Vagina (tissue), 2 donors: ENCODE data around the gene LRMDA. TPM values are rescaled to one million over a fixed set of nuclear protein-coding genes. Genes with fewer than 3 reads are reported as not detected.

Experiments
- DNase-seq, 2 donors: peaks; one replicate each; pipeline ENCODE4 v3.0.0-alpha.2; 2017; ENCODE audit errors: extremely low spot score in 2 of 2
- H3K27ac ChIP-seq: fragments of 200-600 bp; sonication (generic); one replicate; pipeline ENCODE4 v1.5.1; 2019
- H3K27me3 ChIP-seq: fragments of 200-600 bp; sonication (generic); one replicate; pipeline ENCODE4 v1.5.1; 2019
- H3K36me3 ChIP-seq, 2 donors: fragments of 200-600 bp; sonication (generic); one replicate each; pipeline ENCODE4 v1.5.1; 2017 to 2019
- H3K4me1 ChIP-seq: fragments of 200-600 bp; sonication (generic); one replicate; pipeline ENCODE4 v1.5.1; 2019
- H3K4me3 ChIP-seq, 2 donors: fragments of 200-600 bp; sonication (generic); 1 replicate in 1 of 2; 2 replicates in 1 of 2; pipeline ENCODE4 v1.5.1; 2016 to 2019
- H3K9me3 ChIP-seq: fragments of 200-600 bp; sonication (generic); one replicate; pipeline ENCODE4 v1.5.1; 2019
- POLR2A ChIP-seq, 2 donors: fragments of 450-650 bp; IDR thresholded peaks; one replicate each; pipeline ENCODE4 v1.6.1; 2017; ENCODE audit warnings: antibody characterized with exemption in 2 of 2, mild to moderate bottlenecking in 2 of 2, moderate library complexity in 2 of 2
- POLR2AphosphoS5 ChIP-seq, 2 donors: sonication (generic); formaldehyde crosslinking; IDR thresholded peaks; one replicate each; pipeline ENCODE4 v1.9.0; 2017; ENCODE audit warnings: antibody characterized with exemption in 2 of 2, mild to moderate bottlenecking in 2 of 2, low read depth in 1 of 2; ENCODE audit not compliant: insufficient read depth in 1 of 2
- intact Hi-C: fragments of 100-400 bp; cut with DNase I; formaldehyde crosslinking; loops from one replicate; pipeline ENCODE4 v1.15.1; 2023
- total RNA-seq: library from RNA; depleted of rRNA; stranded (reverse); fragments of >200 nt; gene quantifications from one replicate; pipeline ENCODE4 v1.2.3, GENCODE V29; 2016
- TF ChIP-seq, protein P1 (sequence below), 3 experiments: fragments of 450-650 bp in 2 of 3; fragments of 200-600 bp in 1 of 3; sonication (generic) in 1 of 3; IDR thresholded peaks; one replicate each; pipeline ENCODE4 v1.5.1; 2017 to 2019; ENCODE audit warnings: antibody characterized with exemption in 3 of 3, mild to moderate bottlenecking in 2 of 3, moderate library complexity in 2 of 3

The LRMDA gene
- total RNA-seq, 1 donor from 2014 or later, result 22.6 TPM

DNA sequence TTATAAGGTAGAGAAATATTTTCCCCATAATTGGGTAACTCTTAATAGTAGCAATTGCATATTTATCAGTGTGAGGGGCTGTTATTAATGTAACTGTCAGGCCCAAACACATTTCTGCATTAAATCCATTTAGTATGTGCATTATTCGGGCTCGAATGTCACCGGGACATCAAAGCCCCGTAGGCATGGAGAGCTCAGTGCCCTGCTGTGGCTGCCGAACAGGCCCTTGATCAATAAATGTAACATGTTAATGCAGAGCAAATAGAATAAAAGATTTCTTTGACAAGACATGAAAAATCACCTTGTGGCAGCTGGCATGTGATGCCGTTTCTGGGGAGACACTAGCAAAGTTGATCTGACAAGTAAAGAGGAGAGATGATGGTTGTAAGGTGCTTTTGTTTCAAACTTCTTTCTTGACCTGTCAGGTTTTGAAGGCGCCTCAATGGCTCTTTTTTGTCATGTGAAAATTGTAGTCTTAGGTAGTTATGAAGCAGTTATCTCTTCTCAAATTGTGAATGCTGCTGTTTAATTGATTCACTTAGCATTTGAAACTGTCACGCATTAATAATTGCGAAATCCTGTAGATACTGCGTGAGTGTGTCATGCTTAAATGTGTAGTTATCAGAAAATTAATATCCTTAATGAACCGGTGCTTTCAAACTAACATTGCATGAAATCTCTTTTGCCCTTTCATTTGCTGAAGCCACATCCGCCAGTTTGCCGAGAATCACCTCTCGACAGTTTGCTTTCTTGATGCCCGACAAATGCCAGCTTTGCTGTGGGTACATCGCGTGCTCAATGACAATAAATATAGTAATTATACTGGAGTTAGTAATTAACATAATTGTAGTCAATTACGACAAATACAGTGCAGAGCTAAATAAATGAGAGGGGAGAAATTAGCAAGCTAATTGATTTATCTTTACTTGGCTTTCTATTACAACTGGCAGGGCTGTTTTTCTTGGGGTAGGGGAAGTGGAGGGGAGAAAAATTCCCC, 19.5 kb downstream of the LRMDA start:
- Histone ChIP-seq H3K4me1 (no peaks in the 10 kb centered on the region), H3K9me3 (no peaks in the 10 kb centered on the region), H3K27me3 (no peaks in the 10 kb centered on the region), H3K36me3 (no peaks in the 10 kb centered on the region), H3K4me3 (no peak overlapping the region), H3K27ac (no peak overlapping the region)
- intact Hi-C loops, result no loop called here
- DNase-seq, result no peak
- TF ChIP-seq POLR2AphosphoS5 (IDR thresholded peaks at IDR 0.05; ENCODE audit: insufficient read depth in 1 of 2, low read depth in 1 of 2) (no peak), POLR2A (IDR thresholded peaks at IDR 0.05) (no peak)
- TF ChIP-seq, protein P1, sequence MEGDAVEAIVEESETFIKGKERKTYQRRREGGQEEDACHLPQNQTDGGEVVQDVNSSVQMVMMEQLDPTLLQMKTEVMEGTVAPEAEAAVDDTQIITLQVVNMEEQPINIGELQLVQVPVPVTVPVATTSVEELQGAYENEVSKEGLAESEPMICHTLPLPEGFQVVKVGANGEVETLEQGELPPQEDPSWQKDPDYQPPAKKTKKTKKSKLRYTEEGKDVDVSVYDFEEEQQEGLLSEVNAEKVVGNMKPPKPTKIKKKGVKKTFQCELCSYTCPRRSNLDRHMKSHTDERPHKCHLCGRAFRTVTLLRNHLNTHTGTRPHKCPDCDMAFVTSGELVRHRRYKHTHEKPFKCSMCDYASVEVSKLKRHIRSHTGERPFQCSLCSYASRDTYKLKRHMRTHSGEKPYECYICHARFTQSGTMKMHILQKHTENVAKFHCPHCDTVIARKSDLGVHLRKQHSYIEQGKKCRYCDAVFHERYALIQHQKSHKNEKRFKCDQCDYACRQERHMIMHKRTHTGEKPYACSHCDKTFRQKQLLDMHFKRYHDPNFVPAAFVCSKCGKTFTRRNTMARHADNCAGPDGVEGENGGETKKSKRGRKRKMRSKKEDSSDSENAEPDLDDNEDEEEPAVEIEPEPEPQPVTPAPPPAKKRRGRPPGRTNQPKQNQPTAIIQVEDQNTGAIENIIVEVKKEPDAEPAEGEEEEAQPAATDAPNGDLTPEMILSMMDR (IDR thresholded peaks at IDR 0.05), result no peak

DNA sequence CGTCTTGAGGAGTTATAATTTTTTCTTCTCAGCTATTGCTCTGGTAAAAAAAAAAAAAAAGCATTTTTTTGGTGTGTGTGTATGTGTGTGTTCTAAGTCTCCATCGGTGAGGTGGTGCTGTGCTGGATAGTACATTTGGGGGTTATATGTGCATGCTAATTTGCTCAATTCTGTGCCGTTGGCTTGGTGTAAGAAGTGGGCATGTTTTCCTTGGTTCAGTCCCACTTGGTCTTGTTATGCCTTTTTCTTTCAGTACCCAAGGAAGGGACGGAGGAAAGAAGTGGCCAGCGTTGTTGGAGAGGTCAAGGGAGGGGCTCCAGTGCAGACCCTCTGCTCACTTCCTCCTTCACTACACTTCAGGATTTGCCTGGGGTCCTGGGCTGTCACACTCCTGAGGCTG, 20.4 kb downstream of the LRMDA start:
- H3K9me3 ChIP-seq, result no peaks in the 10 kb centered on the region
- no peaks in the 10 kb centered on the region for H3K36me3 ChIP-seq
- no peak for DNase-seq
- H3K27me3 ChIP-seq, result no peaks in the 10 kb centered on the region
- H3K4me3 ChIP-seq, result no peak overlapping the region
- H3K27ac ChIP-seq, result no peak overlapping the region
- TF ChIP-seq, protein P1 (IDR thresholded peaks at IDR 0.05), result no peak
- no peak for TF ChIP-seq POLR2AphosphoS5 (IDR thresholded peaks at IDR 0.05; ENCODE audit: insufficient read depth in 1 of 2, low read depth in 1 of 2)
- TF ChIP-seq POLR2A (IDR thresholded peaks at IDR 0.05), result no peak
- no peaks in the 10 kb centered on the region for H3K4me1 ChIP-seq
- intact Hi-C loops, result no loop called here

DNA sequence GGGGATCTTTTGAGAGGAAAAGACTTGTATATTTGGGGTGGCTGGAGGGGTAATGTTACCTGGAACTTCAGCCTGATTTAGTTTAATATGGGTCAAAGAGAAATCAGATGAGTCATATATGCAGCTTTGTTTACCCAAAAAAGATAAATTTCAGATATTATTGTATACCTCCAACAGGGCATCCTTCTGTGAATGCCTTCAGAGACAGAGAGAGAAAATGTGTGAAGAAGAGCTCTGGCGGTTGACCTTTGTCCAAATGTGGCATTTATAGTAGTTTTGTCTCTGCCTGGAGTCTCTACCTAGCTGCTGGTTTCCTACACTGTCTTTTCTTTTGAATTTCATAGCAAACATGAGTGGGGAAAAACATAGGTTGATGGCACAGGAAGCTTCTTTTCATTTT, 21.6 kb downstream of the LRMDA start:
- Histone ChIP-seq H3K4me1 (no peaks in the 10 kb centered on the region), H3K27me3 (no peaks in the 10 kb centered on the region), H3K4me3 (no peak overlapping the region), H3K36me3 (no peaks in the 10 kb centered on the region), H3K27ac (no peak overlapping the region), H3K9me3 (no peaks in the 10 kb centered on the region)
- no peak for DNase-seq
- intact Hi-C loops, result no loop called here
- TF ChIP-seq POLR2AphosphoS5 (IDR thresholded peaks at IDR 0.05; ENCODE audit: insufficient read depth in 1 of 2, low read depth in 1 of 2), result no peak
- TF ChIP-seq POLR2A (IDR thresholded peaks at IDR 0.05), result no peak
- TF ChIP-seq, protein P1 (IDR thresholded peaks at IDR 0.05), result no peak

DNA sequence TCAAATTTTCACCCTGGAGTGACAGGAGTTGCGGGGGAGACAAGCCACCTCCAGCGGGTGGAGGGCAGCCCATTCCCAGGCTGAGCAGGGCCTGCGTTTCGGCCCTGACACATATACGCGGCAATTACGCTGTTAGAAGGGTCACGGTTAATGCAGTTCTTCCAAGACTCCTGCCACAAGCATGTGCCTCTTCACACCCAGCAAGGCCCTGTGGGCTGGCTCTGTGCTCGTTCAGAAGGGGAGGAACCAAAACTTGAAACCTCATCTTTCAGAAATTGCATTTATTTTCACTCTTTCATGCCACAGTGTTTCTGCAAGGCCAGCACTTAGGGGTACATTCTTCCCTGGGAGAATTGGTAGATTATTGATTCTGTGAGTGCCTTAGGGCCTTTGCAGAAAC, 24.7 kb downstream of the LRMDA start:
- Histone ChIP-seq H3K9me3 (no peaks in the 10 kb centered on the region), H3K4me3 (no peak overlapping the region), H3K4me1 (no peaks in the 10 kb centered on the region), H3K27me3 (no peaks in the 10 kb centered on the region), H3K27ac (no peak overlapping the region), H3K36me3 (no peaks in the 10 kb centered on the region)
- intact Hi-C loops, result no loop called here
- TF ChIP-seq POLR2AphosphoS5 (IDR thresholded peaks at IDR 0.05; ENCODE audit: insufficient read depth in 1 of 2, low read depth in 1 of 2) (no peak), POLR2A (IDR thresholded peaks at IDR 0.05) (no peak)
- TF ChIP-seq, protein P1 (IDR thresholded peaks at IDR 0.05), result no peak
- peak in 1 of 2 donors; percentile 11 for DNase-seq

DNA sequence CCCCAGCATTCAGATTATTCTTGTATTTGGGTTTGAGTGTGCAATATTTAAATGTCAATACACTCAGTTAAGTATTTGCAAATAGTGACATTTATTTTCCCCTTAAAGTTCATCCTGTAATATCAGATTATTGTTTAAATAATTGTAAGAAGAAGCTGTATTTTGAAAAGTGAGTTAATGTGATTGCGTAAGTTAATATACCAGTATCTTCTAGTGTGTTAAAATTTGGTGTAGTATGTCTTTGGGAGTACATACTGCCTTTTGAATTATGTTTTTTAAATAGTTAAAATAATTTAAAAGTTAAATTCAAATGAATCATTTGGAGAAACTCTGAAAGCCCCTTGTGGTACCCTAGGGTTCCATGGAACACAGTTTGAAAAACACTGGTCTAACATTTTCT, 28.6 kb downstream of the LRMDA start:
- intact Hi-C loops, result no loop called here
- H3K4me3 ChIP-seq, result no peak overlapping the region
- DNase-seq, result no peak
- no peak for TF ChIP-seq POLR2AphosphoS5 (IDR thresholded peaks at IDR 0.05; ENCODE audit: insufficient read depth in 1 of 2, low read depth in 1 of 2)
- TF ChIP-seq, protein P1 (IDR thresholded peaks at IDR 0.05), result no peak
- no peak for TF ChIP-seq POLR2A (IDR thresholded peaks at IDR 0.05)
- no peak overlapping the region for H3K27ac ChIP-seq
- H3K36me3 ChIP-seq, result no peaks in the 10 kb centered on the region
- no peaks in the 10 kb centered on the region for H3K27me3 ChIP-seq
- H3K4me1 ChIP-seq, result peaks cover 11% of the 10 kb centered on the region
- no peaks in the 10 kb centered on the region for H3K9me3 ChIP-seq
